Aorta (tissue), 5 donors: ENCODE results near the gene PLEK2. TPM values are rescaled to one million over a fixed set of nuclear protein-coding genes. Genes with fewer than 3 reads are reported as not detected.
A peak's percentile ranks its signal among the peaks of the same experiment; 100 is the strongest.

Experiments used
- ATAC-seq: fragments of 200-7000 bp; cut with Tn5 transposase; one replicate; pipeline ENCODE4 v1.9.1; 2022; ENCODE audit warnings: moderate library complexity; ENCODE audit not compliant: low FRiP score
- DNase-seq, 2 donors: peaks; one replicate each; pipeline ENCODE4 v3.0.0-alpha.2; 2020
- H3K27ac ChIP-seq, 2 donors: one replicate each; pipeline ENCODE4 v1.5.1; 2013; ENCODE audit warnings: low read length in 2 of 2, mild to moderate bottlenecking in 2 of 2, moderate library complexity in 2 of 2, control low read depth in 1 of 2, inconsistent platforms in 1 of 2, low read depth in 1 of 2
- H3K27me3 ChIP-seq, 2 donors: one replicate each; pipeline ENCODE4 v1.6.1; 2013; ENCODE audit warnings: control low read depth in 1 of 2, low read length in 1 of 2, mild to moderate bottlenecking in 1 of 2, moderate library complexity in 1 of 2; ENCODE audit not compliant: insufficient read depth in 2 of 2, control insufficient read depth in 1 of 2
- H3K36me3 ChIP-seq, 2 donors: one replicate each; pipeline ENCODE4 v1.6.1; 2013; ENCODE audit warnings: control low read depth in 1 of 2, low read length in 1 of 2, mild to moderate bottlenecking in 1 of 2; ENCODE audit not compliant: insufficient read depth in 2 of 2, control insufficient read depth in 1 of 2
- H3K4me1 ChIP-seq, 2 donors: one replicate each; pipeline ENCODE4 v1.6.1; 2013; ENCODE audit warnings: low read length in 2 of 2, control low read depth in 1 of 2, mild to moderate bottlenecking in 1 of 2, moderate library complexity in 1 of 2; ENCODE audit not compliant: insufficient read depth in 2 of 2, control insufficient read depth in 1 of 2
- H3K4me3 ChIP-seq, 2 donors: one replicate each; pipeline ENCODE4 v1.5.1; 2013; ENCODE audit warnings: low read length in 2 of 2, control low read depth in 1 of 2, mild to moderate bottlenecking in 1 of 2
- H3K9me3 ChIP-seq: one replicate; pipeline ENCODE4 v1.6.1; 2013; ENCODE audit warnings: mild to moderate bottlenecking, low read length; ENCODE audit not compliant: control insufficient read depth
- WGBS, 2 donors: extraction: QIAGEN DNeasy Blood & Tissue Kit; methylation state at CpG; one replicate each; pipeline ENCODE4 v1.1.7; 2013; 5-methylcytosine and 5-hydroxymethylcytosine counted together
- intact Hi-C, 2 donors: fragments of 100-400 bp; cut with DNase I; formaldehyde crosslinking; loops; one replicate each; pipeline versions ENCODE4 v1.14.2 to v1.15.0; 2022
- polyA plus RNA-seq, 2 donors: library from polyadenylated mRNA; stranded (reverse); fragments of 200-250 nt; gene quantifications; one replicate each; pipeline ENCODE4 v1.2.3, GENCODE V29; 2013
- total RNA-seq, 2 donors: library from RNA; stranded (reverse); fragmentation: NEBNext Ultra II Directional; extraction: Animal tissue kit (Norgen Biotek cat#: 25700); gene quantifications; one replicate each; pipeline ENCODE4 v1.2.1, GENCODE V29; 2021
- donor health status: healthy with polysubstance abuse.
- donor health status: Bipolar disorder and iron deficiency.
- donor health status: DM: no; HTN: no; CAD: no.
- donor health status: DM: no; HTN: no; CAD: no.
- donor health status: DM: yes; HTN: yes; CAD: no.

Gene PLEK2
- total and polyA plus RNA-seq, 4 donors = 0.87 to 5.3 (median 1.6) TPM

- Histone ChIP-seq H3K36me3 (no peaks in the 10 kb centered on the region), H3K4me1 (peaks cover 0 to 2% of the 10 kb centered on the region in 2 donors), H3K27me3 (no peaks in the 10 kb centered on the region), H3K4me3 (no peak overlapping the region), H3K9me3 (no peaks in the 10 kb centered on the region), H3K27ac (no peak overlapping the region)
- ATAC-seq (no peak), DNase-seq (no peak)
- 84 to 85% methylated on average over 4 of the region's 4 CpGs for WGBS, 2 donors
- intact Hi-C loops = no loop called here
Observed at GRCh38 chr14:67365476-67365875, 46.5 kb downstream of the PLEK2 start.

- no peaks in the 10 kb centered on the region for H3K36me3 ChIP-seq
- peak; percentile 67 for ATAC-seq
- WGBS, 2 donors = 1% methylated on average over 34 of the region's 34 CpGs
- peak overlapping the region; percentile 43 to 57 for H3K4me3 ChIP-seq
- peak overlapping the region in 1 of 2 donors; percentile 78 for H3K27ac ChIP-seq
- H3K27me3 ChIP-seq = no peaks in the 10 kb centered on the region
- DNase-seq = no peak
- peaks cover 0 to 5% of the 10 kb centered on the region in 2 donors for H3K4me1 ChIP-seq
- intact Hi-C loops = loop anchor here in 1 of 2 donors (5.0 kb wide), 1 partner anchor 118 kb away; the partner anchor contains the start of gene PALS1
- no peaks in the 10 kb centered on the region for H3K9me3 ChIP-seq
Observed at GRCh38 chr14:67360470-67361206, 51.3 kb downstream of the PLEK2 start.

- peak; percentile 100 for DNase-seq
- H3K9me3 ChIP-seq = no peaks in the 10 kb centered on the region
- no peaks in the 10 kb centered on the region for H3K36me3 ChIP-seq
- intact Hi-C loops = loop anchor here in 1 of 2 donors (5.0 kb wide), 1 partner anchor 118 kb away; the partner anchor contains the start of gene PALS1
- peak within 1 kb of the TSS in 1 of 2 donors; percentile 78 for H3K27ac ChIP-seq
- H3K27me3 ChIP-seq = no peaks in the 10 kb centered on the region
- peaks cover 0 to 5% of the 10 kb centered on the region in 2 donors for H3K4me1 ChIP-seq
- ATAC-seq = peak; percentile 100
- 0 to 1% methylated on average over 40 to 47 of the region's 47 CpGs for WGBS, 2 donors
- H3K4me3 ChIP-seq = peak within 1 kb of the TSS; percentile 87 to 98
Observed at GRCh38 chr14:67359775-67360469, 52.0 kb downstream of the PLEK2 start, which contains the start of the genes ATP6V1D and EIF2S1. Gene ATP6V1D (minus strand): TSS chr14:67359804. CDS start chr14:67359698, 106 bp downstream. Gene EIF2S1 (plus strand): TSS chr14:67360328. CDS start chr14:67364768, 4,440 bp downstream.

- peak in 1 of 2 donors; percentile 78 for DNase-seq
- Histone ChIP-seq H3K27ac (peak overlapping the region in 1 of 2 donors; percentile 76), H3K4me1 (peaks cover 0 to 5% of the 10 kb centered on the region in 2 donors), H3K27me3 (no peaks in the 10 kb centered on the region), H3K9me3 (no peaks in the 10 kb centered on the region), H3K36me3 (no peaks in the 10 kb centered on the region), H3K4me3 (peak overlapping the region; percentile 87 to 98)
- WGBS, 2 donors = 1% methylated on average over 38 of the region's 38 CpGs
- peak; percentile 4 for ATAC-seq
- intact Hi-C loops = no loop called here
Observed at GRCh38 chr14:67358924-67359774, 52.8 kb downstream of the PLEK2 start.

- H3K9me3 ChIP-seq = no peaks in the 10 kb centered on the region
- DNase-seq (no peak), ATAC-seq (no peak)
- H3K4me3 ChIP-seq = no peak overlapping the region
- no peaks in the 10 kb centered on the region for H3K36me3 ChIP-seq
- no peaks in the 10 kb centered on the region for H3K27me3 ChIP-seq
- peaks cover 0 to 5% of the 10 kb centered on the region in 2 donors for H3K4me1 ChIP-seq
- H3K27ac ChIP-seq = no peak overlapping the region
- WGBS, 2 donors = 40 to 51% methylated on average over 9 of the region's 9 CpGs
- intact Hi-C loops = no loop called here
Observed at GRCh38 chr14:67357969-67358354, 54.0 kb downstream of the PLEK2 start.

GRCh38 chr14:67357186-67357968 is 54.6 kb downstream of the PLEK2 start:
- ATAC-seq (no peak), DNase-seq (no peak)
- H3K27me3 ChIP-seq = no peaks in the 10 kb centered on the region
- no peak overlapping the region for H3K4me3 ChIP-seq
- H3K36me3 ChIP-seq = no peaks in the 10 kb centered on the region
- 60 to 63% methylated on average over 4 of the region's 4 CpGs for WGBS, 2 donors
- H3K27ac ChIP-seq = no peak overlapping the region
- H3K4me1 ChIP-seq = peaks cover 0 to 5% of the 10 kb centered on the region in 2 donors
- H3K9me3 ChIP-seq = no peaks in the 10 kb centered on the region
- intact Hi-C loops = no loop called here

GRCh38 chr14:67352055-67352454 is 59.9 kb downstream of the PLEK2 start:
- Histone ChIP-seq H3K9me3 (no peaks in the 10 kb centered on the region), H3K27ac (no peak overlapping the region), H3K4me1 (no peaks in the 10 kb centered on the region), H3K36me3 (no peaks in the 10 kb centered on the region), H3K4me3 (no peak overlapping the region), H3K27me3 (no peaks in the 10 kb centered on the region)
- 76 to 78% methylated on average over 5 of the region's 5 CpGs for WGBS, 2 donors
- DNase-seq = no peak
- ATAC-seq = no peak
- intact Hi-C loops = no loop called here

GRCh38 chr14:67345583-67345982 is 66.4 kb downstream of the PLEK2 start:
- Histone ChIP-seq H3K27ac (no peak overlapping the region), H3K9me3 (no peaks in the 10 kb centered on the region), H3K27me3 (no peaks in the 10 kb centered on the region), H3K4me1 (no peaks in the 10 kb centered on the region), H3K4me3 (no peak overlapping the region), H3K36me3 (peaks cover 3 to 5% of the 10 kb centered on the region in 2 donors)
- intact Hi-C loops = no loop called here
- DNase-seq = no peak
- ATAC-seq = no peak
